Liver (tissue), 3 donors: ENCODE measurements around the gene TBC1D12.

ENCODE experiments used
- CTCF ChIP-seq: fragments of 150-350 bp; IDR thresholded peaks from 2 replicates; pipeline ENCODE4 v1.5.1; 2017; ENCODE audit warnings: improper control_type of control experiment, low read depth, low read length; ENCODE audit not compliant: missing input control
- JUND ChIP-seq, 2 donors: IDR thresholded peaks; 2 replicates each; pipeline ENCODE4 v1.6.1; 2016; ENCODE audit warnings: antibody characterized with exemption in 2 of 2
- RAD21 ChIP-seq, 2 donors: IDR thresholded peaks; 2 replicates each; pipeline ENCODE4 v1.6.1; 2016; ENCODE audit warnings: antibody characterized with exemption in 2 of 2, mild to moderate bottlenecking in 2 of 2
- REST ChIP-seq: IDR thresholded peaks from 2 replicates; pipeline ENCODE4 v1.6.1; 2016; ENCODE audit warnings: antibody characterized with exemption, mild to moderate bottlenecking
- TF ChIP-seq, protein P1 (sequence below): IDR thresholded peaks from 2 replicates; pipeline ENCODE4 v1.6.1; 2016; ENCODE audit warnings: antibody characterized with exemption
- donor health status: healthy.
- donor health status: healthy.

DNA sequence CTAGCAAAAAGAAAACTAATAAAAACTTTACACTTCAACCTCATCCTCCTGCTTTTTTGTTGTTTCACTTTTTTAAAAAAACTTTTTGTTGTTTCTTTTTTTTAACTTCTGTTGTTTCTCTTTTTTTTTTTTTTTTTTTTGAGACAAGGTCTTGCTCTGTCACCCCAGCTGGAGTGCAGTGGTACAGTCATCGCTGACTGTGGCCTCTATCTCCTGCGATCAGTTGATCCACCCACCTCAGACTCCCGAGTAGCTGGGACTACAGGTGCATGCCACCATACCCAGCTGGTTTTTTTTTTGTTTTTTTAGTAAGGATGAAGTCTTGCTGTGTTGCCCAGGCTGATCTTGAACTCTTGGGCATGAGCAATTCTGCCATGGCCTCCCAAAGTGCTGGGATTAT lies 85.2 kb downstream of the TBC1D12 start:
- TF ChIP-seq CTCF (no peak), JUND (IDR thresholded peaks at IDR 0.05) (no peak), REST (no peak), RAD21 (IDR thresholded peaks at IDR 0.05) (no peak)
- TF ChIP-seq, protein P1, sequence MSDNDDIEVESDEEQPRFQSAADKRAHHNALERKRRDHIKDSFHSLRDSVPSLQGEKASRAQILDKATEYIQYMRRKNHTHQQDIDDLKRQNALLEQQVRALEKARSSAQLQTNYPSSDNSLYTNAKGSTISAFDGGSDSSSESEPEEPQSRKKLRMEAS, result no peak
